SK-N-SH (cell line): ENCODE results near the gene MAP3K7CL. TPM values are rescaled to one million over a fixed set of nuclear protein-coding genes. Genes with fewer than 3 reads are reported as not detected.

Experiments used
- CTCF ChIA-PET: fragments of 300-600, 350-600 bp; formaldehyde crosslinking; extraction: SDS; loops from one replicate; lab custom pipeline; 2021; lab: Yijun Ruan, JAX
- POLR2A ChIA-PET: fragments of 350-600 bp; sonication (Branson Sonifier 250); formaldehyde crosslinking; extraction: SDS; loops from one replicate; lab custom pipeline; 2020; ENCODE audit warnings: antibody characterized with exemption, inconsistent platforms; lab: Yijun Ruan, JAX
- DNase-seq: peaks from one replicate; pipeline ENCODE4 v3.0.0; 2012
- H2AFZ ChIP-seq: fragments of 200-600 bp; sonication (generic); 2 replicates; pipeline ENCODE4 v1.8.1; 2016; ENCODE audit warnings: antibody characterized with exemption, mild to moderate bottlenecking, low read depth
- H3F3A ChIP-seq: fragments of 200-600 bp; sonication (generic); replicated peaks from 2 replicates; pipeline ENCODE3; 2016; ENCODE audit warnings: antibody characterized with exemption, mild to moderate bottlenecking; ENCODE audit not compliant: insufficient read depth
- H3K27ac ChIP-seq, 2 experiments: fragments of 200-500 bp in 1 of 2; fragments of 200-600 bp in 1 of 2; sonication (Bioruptor generic) in 1 of 2; sonication (generic), shearing (Covaris generic) in 1 of 2; 2 replicates each; pipeline versions ENCODE4 v1.5.1 to v1.6.1; 2014 to 2016; ENCODE audit warnings: low read depth in 2 of 2, inconsistent platforms in 1 of 2, low read length in 1 of 2, mild to moderate bottlenecking in 1 of 2, mixed read lengths in 1 of 2
- H3K27me3 ChIP-seq: fragments of 200-600 bp; sonication (generic), shearing (Covaris generic); 2 replicates; pipeline ENCODE4 v1.6.1; 2016; ENCODE audit warnings: mixed run types; ENCODE audit not compliant: insufficient read depth
- H3K36me3 ChIP-seq, 2 experiments: fragments of 200-500 bp in 1 of 2; fragments of 200-600 bp in 1 of 2; sonication (Bioruptor generic) in 1 of 2; sonication (generic) in 1 of 2; replicated peaks in 1 of 2; 2 replicates each; pipeline versions ENCODE3 to v1.5.1; 2014 to 2016; ENCODE audit warnings: low read length in 1 of 2, mild to moderate bottlenecking in 1 of 2; ENCODE audit not compliant: insufficient read depth in 2 of 2, control insufficient read depth in 1 of 2
- H3K4me1 ChIP-seq, 2 experiments: fragments of 200-500 bp in 1 of 2; fragments of 200-600 bp in 1 of 2; sonication (Bioruptor generic) in 1 of 2; sonication (generic), shearing (Covaris generic) in 1 of 2; 2 replicates each; pipeline versions ENCODE4 v1.5.1 to v1.6.1; 2014 to 2016; ENCODE audit warnings: low read depth in 1 of 2, low read length in 1 of 2, mixed run types in 1 of 2; ENCODE audit not compliant: insufficient read depth in 2 of 2, control insufficient read depth in 1 of 2
- H3K4me2 ChIP-seq: fragments of 200-600 bp; sonication (generic), shearing (Covaris generic); 2 replicates; pipeline ENCODE4 v1.6.1; 2017; ENCODE audit warnings: mixed run types
- H3K4me3 ChIP-seq, 2 experiments: fragments of 200-500 bp in 1 of 2; fragments of 200-600 bp in 1 of 2; sonication (Bioruptor generic) in 1 of 2; sonication (generic), shearing (Covaris generic) in 1 of 2; 2 replicates each; pipeline versions ENCODE4 v1.5.1 to v1.8.1; 2014 to 2016; ENCODE audit warnings: low read depth in 2 of 2, inconsistent platforms in 1 of 2, low read length in 1 of 2, mild to moderate bottlenecking in 1 of 2, mixed read lengths in 1 of 2, moderate library complexity in 1 of 2
- H3K79me2 ChIP-seq: fragments of 200-600 bp; sonication (generic); 2 replicates; pipeline ENCODE4 v1.8.1; 2017; ENCODE audit warnings: mild to moderate bottlenecking; ENCODE audit not compliant: insufficient read depth
- H3K9ac ChIP-seq: fragments of 200-600 bp; sonication (generic); 2 replicates; pipeline ENCODE4 v1.6.1; 2017; ENCODE audit warnings: mixed run types
- H3K9me2 ChIP-seq: fragments of 200-600 bp; sonication (generic); 2 replicates; pipeline ENCODE4 v1.6.1; 2017; ENCODE audit warnings: mixed run types
- H3K9me3 ChIP-seq: fragments of 200-600 bp; sonication (generic); 2 replicates; pipeline ENCODE4 v1.6.1; 2017; ENCODE audit warnings: mixed run types, mild to moderate bottlenecking, moderate library complexity
- H4K20me1 ChIP-seq: fragments of 200-600 bp; sonication (generic); 2 replicates; pipeline ENCODE4 v1.6.1; 2017; ENCODE audit warnings: mild to moderate bottlenecking, mixed run types; ENCODE audit not compliant: insufficient read depth
- CTCF ChIP-seq: fragments of 200-600 bp; sonication (generic); IDR thresholded peaks from 2 replicates; pipeline ENCODE4 v1.6.1; 2017; ENCODE audit warnings: antibody characterized with exemption, mild to moderate bottlenecking, moderate library complexity
- EP300 ChIP-seq, 2 experiments: IDR thresholded peaks; 2 replicates each; pipeline versions ENCODE4 v1.4.0 to v1.6.1; 2012; ENCODE audit warnings: borderline replicate concordance in 1 of 2, low read depth in 1 of 2, low read length in 1 of 2
- GATA2 ChIP-seq: sonication (generic); formaldehyde crosslinking; IDR thresholded peaks from 2 replicates; pipeline ENCODE4 v1.5.0; 2020; ENCODE audit warnings: mild to moderate bottlenecking, missing genetic modification reagents
- IRF3 ChIP-seq: fragments of 150-350 bp; IDR thresholded peaks from 2 replicates; pipeline ENCODE4 v1.6.1; 2016; ENCODE audit warnings: mild to moderate bottlenecking, low read depth, low read length
- JUND ChIP-seq: IDR thresholded peaks from 2 replicates; pipeline ENCODE4 v1.4.0; 2012
- PBX3 ChIP-seq: IDR thresholded peaks from 2 replicates; pipeline ENCODE4; 2012
- RAD21 ChIP-seq: IDR thresholded peaks from 2 replicates; pipeline ENCODE4 v1.6.1; 2012; ENCODE audit warnings: mild to moderate bottlenecking, low read length
- RCOR1 ChIP-seq: fragments of 150-350 bp; IDR thresholded peaks from 2 replicates; pipeline ENCODE4 v1.6.1; 2017; ENCODE audit warnings: antibody characterized with exemption, low read length
- SIN3A ChIP-seq: IDR thresholded peaks from 2 replicates; pipeline ENCODE4 v1.6.1; 2012; ENCODE audit warnings: low read depth, mild to moderate bottlenecking, low read length, moderate library complexity, borderline replicate concordance
- SMC3 ChIP-seq: IDR thresholded peaks from 2 replicates; pipeline ENCODE4 v1.6.1; 2012; ENCODE audit warnings: low read depth, low read length, improper control_type of control experiment
- WGBS: methylation state at CpG from one replicate; pipeline ENCODE4 v1.1.6; 2017; ENCODE audit warnings: low lambda C conversion rate; 5-methylcytosine and 5-hydroxymethylcytosine counted together
- polyA plus RNA-seq, 3 experiments: library from polyadenylated mRNA; depleted of rRNA; stranded (reverse); fragments of >200 nt; gene quantifications; 2 replicates each; pipeline ENCODE4 v1.2.3, GENCODE V29; 2012

MAP3K7CL gene
- polyA plus RNA-seq, 1 of the 3 experiments (the other 2 are of a cell fraction), result 2.3 TPM

DNA sequence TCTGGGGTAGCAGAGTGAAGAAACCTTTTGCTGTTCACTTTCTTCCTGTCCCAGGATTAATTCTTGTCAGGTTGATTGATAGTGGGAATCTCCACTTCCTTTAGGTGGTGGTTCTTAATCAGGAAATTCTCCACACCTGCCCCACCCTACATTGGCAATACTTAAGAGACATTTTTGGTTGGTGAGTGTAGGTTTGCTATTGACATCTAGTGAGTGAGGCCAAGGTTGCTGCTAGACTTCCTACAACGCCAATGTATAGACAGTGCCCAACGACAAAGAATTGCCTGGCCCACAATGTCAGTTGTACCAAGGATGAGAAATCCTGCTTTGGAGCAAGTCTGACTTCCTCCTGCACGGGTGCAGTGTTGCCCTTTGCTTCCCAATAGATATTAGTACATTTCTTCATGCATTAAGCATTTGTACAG, 38.5 kb downstream of the MAP3K7CL start (continued):
- TF ChIP-seq CTCF, result no peak
- TF ChIP-seq RAD21, result no peak
- TF ChIP-seq SMC3, result no peak
- TF ChIP-seq, all 33 proteins: peak for 0

- TF ChIP-seq IRF3 (no peak), EP300 (IDR thresholded peaks at IDR 0.05; ENCODE audit: borderline replicate concordance in 1 of 2, low read depth in 1 of 2, low read length in 1 of 2) (no peak), PBX3 (no peak)
- H2AFZ ChIP-seq, result peak overlapping the region; percentile 89
- H3K4me2 ChIP-seq, result peak overlapping the region; percentile 68
- no peaks in the 10 kb centered on the region for H3K27me3 ChIP-seq
- H3K4me3 ChIP-seq, result peak overlapping the region in 1 of 2 experiments; percentile 24; a peak in 1 of 4 replicates
- peak overlapping the region; percentile 44; the same call in 1 of the 2 replicates for H3K9ac ChIP-seq
- no peak overlapping the region; a peak in 1 of 4 replicates for H3K27ac ChIP-seq
- no peaks in the 10 kb centered on the region for H3K9me3 ChIP-seq
- H3K36me3 ChIP-seq, result no peaks in the 10 kb centered on the region
- no peaks in the 10 kb centered on the region for H3K9me2 ChIP-seq
- CTCF ChIA-PET, result no interaction called here
- POLR2A ChIA-PET, result no interaction called here
- WGBS, result 53% methylated on average over 1 of the region's 1 CpG
- DNase-seq, result no peak
- H4K20me1 ChIP-seq, result no peaks in the 10 kb centered on the region
- no peaks in the 10 kb centered on the region for H3K79me2 ChIP-seq
- H3K4me1 ChIP-seq, result peaks cover 0 to 8% of the 10 kb centered on the region in 2 experiments; a peak in 2 of 4 replicates
- H3F3A ChIP-seq, result peaks cover 21% of the 10 kb centered on the region
Observed at GRCh38 chr21:29170944-29171343, 40.5 kb downstream of the MAP3K7CL start.

- Histone ChIP-seq H3K79me2 (no peaks in the 10 kb centered on the region), H3K9me3 (no peaks in the 10 kb centered on the region), H4K20me1 (no peaks in the 10 kb centered on the region), H2AFZ (no peak overlapping the region), H3K4me1 (peaks cover 0 to 14% of the 10 kb centered on the region in 2 experiments; a peak in 2 of 4 replicates), H3K27me3 (no peaks in the 10 kb centered on the region), H3K4me2 (no peak overlapping the region), H3K9me2 (no peaks in the 10 kb centered on the region), H3K4me3 (no peak overlapping the region), H3K9ac (no peak overlapping the region), H3K27ac (no peak overlapping the region), H3F3A (peaks cover 21% of the 10 kb centered on the region), H3K36me3 (no peaks in the 10 kb centered on the region)
- CTCF ChIA-PET, result interaction anchor here (1.7 kb wide), 1 partner anchor 13 kb away, joined by 3 read pairs; no protein-coding TSS in a partner anchor
- TF ChIP-seq RCOR1, result no peak
- TF ChIP-seq GATA2 (CRISPR knock-in tag), result no peak
- TF ChIP-seq SIN3A, result no peak
- TF ChIP-seq JUND, result no peak
- POLR2A ChIA-PET, result no interaction called here
- WGBS, result 19% methylated on average over 1 of the region's 1 CpG
- DNase-seq, result no peak
Observed at GRCh38 chr21:29172282-29172681, 41.8 kb downstream of the MAP3K7CL start.
